Esophagus squamous epithelium (tissue), 4 donors: Measurements from ENCODE around the gene OR5AN1.

Experiments used
- POLR2A ChIP-seq, 4 donors: fragments of 450-650 bp; IDR thresholded peaks; one replicate each; pipeline ENCODE4 v1.6.1; 2017; ENCODE audit warnings: antibody characterized with exemption in 4 of 4, mild to moderate bottlenecking in 4 of 4, moderate library complexity in 3 of 4
- TF ChIP-seq, protein P1 (sequence below), 6 experiments: fragments of 450-650 bp in 4 of 6; fragments of 200-600 bp in 2 of 6; sonication (generic) in 2 of 6; IDR thresholded peaks; one replicate each; pipeline ENCODE4 v1.5.1; 2016 to 2019; ENCODE audit warnings: antibody characterized with exemption in 6 of 6, mild to moderate bottlenecking in 4 of 6, moderate library complexity in 4 of 6

DNA sequence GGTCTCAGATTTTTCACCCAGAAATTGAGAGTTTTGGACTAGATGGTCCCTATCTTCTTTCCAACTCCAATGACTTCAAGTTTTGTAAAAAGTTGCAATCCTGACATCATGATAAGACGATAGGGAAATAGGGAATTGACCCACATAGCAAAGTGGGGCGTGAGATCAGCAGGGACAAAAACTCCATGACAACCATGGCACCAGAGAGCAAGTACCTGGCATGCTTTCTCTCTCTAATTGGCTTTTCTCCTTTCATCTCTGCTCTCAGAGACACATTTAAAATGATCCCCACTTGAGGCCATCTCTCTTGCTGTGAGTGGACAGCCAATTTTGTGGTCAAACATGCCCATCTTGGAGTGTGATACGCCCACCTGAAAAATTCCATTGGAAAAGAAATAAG, at the start of gene OR5AN1:
- TF ChIP-seq, protein P1, sequence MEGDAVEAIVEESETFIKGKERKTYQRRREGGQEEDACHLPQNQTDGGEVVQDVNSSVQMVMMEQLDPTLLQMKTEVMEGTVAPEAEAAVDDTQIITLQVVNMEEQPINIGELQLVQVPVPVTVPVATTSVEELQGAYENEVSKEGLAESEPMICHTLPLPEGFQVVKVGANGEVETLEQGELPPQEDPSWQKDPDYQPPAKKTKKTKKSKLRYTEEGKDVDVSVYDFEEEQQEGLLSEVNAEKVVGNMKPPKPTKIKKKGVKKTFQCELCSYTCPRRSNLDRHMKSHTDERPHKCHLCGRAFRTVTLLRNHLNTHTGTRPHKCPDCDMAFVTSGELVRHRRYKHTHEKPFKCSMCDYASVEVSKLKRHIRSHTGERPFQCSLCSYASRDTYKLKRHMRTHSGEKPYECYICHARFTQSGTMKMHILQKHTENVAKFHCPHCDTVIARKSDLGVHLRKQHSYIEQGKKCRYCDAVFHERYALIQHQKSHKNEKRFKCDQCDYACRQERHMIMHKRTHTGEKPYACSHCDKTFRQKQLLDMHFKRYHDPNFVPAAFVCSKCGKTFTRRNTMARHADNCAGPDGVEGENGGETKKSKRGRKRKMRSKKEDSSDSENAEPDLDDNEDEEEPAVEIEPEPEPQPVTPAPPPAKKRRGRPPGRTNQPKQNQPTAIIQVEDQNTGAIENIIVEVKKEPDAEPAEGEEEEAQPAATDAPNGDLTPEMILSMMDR (IDR thresholded peaks at IDR 0.05): no peak
- no peak for TF ChIP-seq POLR2A (IDR thresholded peaks at IDR 0.05)
